ENCODE results near the gene MYOM1.

DNA sequence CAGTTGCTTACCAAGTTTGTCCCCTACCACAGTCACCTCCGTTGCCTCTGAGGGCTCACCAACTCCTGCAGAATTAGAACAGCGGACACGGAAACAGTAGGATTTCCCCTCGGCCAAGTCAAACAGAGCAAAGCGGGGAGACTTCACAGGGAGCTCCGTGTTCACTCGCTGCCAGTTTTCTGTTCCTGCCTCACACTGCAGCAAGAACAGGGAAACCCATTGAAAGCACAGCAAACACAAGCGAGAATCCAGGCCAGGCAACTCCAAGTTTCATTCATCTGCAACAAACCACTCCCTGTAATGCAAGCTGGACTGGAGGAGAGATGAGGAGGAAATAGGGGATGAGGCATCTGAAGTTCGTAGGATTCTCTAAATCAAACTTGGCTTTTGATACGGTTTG is 84.2 kb downstream of the MYOM1 start:
- TF ChIP-seq, protein P1, sequence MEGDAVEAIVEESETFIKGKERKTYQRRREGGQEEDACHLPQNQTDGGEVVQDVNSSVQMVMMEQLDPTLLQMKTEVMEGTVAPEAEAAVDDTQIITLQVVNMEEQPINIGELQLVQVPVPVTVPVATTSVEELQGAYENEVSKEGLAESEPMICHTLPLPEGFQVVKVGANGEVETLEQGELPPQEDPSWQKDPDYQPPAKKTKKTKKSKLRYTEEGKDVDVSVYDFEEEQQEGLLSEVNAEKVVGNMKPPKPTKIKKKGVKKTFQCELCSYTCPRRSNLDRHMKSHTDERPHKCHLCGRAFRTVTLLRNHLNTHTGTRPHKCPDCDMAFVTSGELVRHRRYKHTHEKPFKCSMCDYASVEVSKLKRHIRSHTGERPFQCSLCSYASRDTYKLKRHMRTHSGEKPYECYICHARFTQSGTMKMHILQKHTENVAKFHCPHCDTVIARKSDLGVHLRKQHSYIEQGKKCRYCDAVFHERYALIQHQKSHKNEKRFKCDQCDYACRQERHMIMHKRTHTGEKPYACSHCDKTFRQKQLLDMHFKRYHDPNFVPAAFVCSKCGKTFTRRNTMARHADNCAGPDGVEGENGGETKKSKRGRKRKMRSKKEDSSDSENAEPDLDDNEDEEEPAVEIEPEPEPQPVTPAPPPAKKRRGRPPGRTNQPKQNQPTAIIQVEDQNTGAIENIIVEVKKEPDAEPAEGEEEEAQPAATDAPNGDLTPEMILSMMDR (IDR thresholded peaks at IDR 0.05): no peak
- no peak for TF ChIP-seq POLR2A (IDR thresholded peaks at IDR 0.05)
